BE2C (cell line): ENCODE measurements around the gene AGPAT3.

Experiments
- DNase-seq: peaks from one replicate; pipeline ENCODE4 v3.0.0-alpha.2; 2020
- H3K27me3 ChIP-seq: fragments of 250-450 bp; sonication (Bioruptor Pico); 2 replicates; pipeline ENCODE4 v1.5.1; 2020; ENCODE audit warnings: mild to moderate bottlenecking
- H3K36me3 ChIP-seq: fragments of 250-450 bp; sonication (Bioruptor Pico); 2 replicates; pipeline ENCODE4 v1.5.1; 2020; ENCODE audit warnings: mild to moderate bottlenecking
- H3K4me1 ChIP-seq: fragments of 250-450 bp; sonication (Bioruptor Pico); 2 replicates; pipeline ENCODE4 v1.5.1; 2020
- H3K4me3 ChIP-seq: 2 replicates; pipeline ENCODE4 v1.5.1; 2011; ENCODE audit warnings: low read depth, low read length
- H3K9me3 ChIP-seq: fragments of 250-450 bp; sonication (Bioruptor Pico); 2 replicates; pipeline ENCODE4 v1.5.1; 2020
- TF ChIP-seq, protein P1 (sequence below): IDR thresholded peaks from 2 replicates; pipeline ENCODE4 v1.5.1; 2012; ENCODE audit warnings: mild to moderate bottlenecking, low read depth, low read length

AGPAT3 gene

DNA sequence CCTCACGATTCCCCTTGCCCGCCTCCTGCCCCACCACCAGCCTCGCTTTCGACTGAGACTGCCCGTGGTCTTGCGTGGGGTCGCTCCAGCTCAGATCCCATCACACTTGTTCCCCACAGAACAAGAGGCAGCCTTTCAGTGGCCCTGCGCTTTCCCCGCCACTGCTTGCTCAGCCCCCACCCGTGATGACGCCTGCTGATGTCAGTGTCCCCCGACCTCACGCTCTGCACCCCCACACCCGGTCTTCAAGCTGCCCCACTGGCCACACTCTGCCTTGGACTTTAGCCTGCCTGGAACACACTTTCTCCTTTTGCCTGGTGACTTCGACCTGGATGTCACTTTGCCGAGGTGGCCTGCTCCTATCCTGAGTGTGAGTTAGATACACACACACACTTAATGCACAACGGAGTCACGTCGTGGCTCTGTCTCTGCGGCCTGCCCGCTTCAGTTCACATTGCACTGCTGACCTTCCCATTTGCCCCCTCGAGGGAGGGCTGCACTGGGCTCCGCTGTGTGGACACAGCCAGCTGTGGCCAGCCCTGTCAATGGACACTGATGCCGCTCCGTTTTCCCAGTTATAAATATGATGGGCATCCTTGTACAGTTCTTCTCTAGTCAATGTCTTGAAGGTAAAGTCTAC, 13.0 kb downstream of the AGPAT3 start:
- no peak for DNase-seq
- Histone ChIP-seq H3K36me3 (peaks cover 4% of the 10 kb centered on the region; the same call in 1 of the 2 replicates), H3K4me3 (no peak overlapping the region), H3K9me3 (no peaks in the 10 kb centered on the region), H3K4me1 (no peaks in the 10 kb centered on the region), H3K27me3 (no peaks in the 10 kb centered on the region)
- TF ChIP-seq, protein P1, sequence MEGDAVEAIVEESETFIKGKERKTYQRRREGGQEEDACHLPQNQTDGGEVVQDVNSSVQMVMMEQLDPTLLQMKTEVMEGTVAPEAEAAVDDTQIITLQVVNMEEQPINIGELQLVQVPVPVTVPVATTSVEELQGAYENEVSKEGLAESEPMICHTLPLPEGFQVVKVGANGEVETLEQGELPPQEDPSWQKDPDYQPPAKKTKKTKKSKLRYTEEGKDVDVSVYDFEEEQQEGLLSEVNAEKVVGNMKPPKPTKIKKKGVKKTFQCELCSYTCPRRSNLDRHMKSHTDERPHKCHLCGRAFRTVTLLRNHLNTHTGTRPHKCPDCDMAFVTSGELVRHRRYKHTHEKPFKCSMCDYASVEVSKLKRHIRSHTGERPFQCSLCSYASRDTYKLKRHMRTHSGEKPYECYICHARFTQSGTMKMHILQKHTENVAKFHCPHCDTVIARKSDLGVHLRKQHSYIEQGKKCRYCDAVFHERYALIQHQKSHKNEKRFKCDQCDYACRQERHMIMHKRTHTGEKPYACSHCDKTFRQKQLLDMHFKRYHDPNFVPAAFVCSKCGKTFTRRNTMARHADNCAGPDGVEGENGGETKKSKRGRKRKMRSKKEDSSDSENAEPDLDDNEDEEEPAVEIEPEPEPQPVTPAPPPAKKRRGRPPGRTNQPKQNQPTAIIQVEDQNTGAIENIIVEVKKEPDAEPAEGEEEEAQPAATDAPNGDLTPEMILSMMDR: no peak

DNA sequence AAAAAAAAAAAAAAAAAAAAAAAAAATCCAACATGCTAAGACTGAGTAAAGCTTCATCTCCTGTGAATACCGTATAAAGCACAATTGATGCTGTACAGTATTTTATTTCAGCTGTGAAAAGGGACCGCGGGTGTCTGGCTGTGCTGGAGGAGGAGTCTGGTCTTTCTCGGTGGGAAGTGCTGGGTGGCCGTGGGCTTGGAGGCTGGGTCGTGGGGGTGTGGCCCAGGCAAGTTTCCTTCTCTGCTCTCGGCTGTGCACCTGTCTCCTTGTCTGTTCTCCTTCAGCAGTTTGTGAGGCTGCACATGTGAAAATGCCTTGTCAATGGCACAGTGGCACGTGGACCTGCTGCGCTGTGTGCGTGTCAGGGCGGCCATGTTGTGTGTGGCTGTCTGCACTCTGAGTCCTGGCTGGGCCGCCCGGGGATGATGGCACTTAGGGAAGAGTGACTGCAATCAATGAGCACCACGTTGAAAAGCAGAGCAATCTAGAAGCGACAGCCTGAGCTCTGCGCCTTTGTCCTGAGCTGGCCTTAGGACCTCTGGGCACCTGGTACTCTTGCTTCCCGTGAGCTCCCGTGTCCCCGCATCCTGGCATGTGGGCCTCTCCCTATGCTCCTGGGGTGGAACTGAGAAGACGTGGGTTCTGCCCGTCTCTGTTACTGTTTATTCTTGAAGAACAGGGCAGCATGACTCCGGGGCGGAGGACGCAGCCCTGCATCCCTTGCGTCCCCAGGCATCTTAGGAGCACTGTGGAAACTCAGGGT, 14.5 kb downstream of the AGPAT3 start:
- Histone ChIP-seq H3K36me3 (no peaks in the 10 kb centered on the region), H3K27me3 (no peaks in the 10 kb centered on the region), H3K4me1 (peaks cover 3% of the 10 kb centered on the region), H3K9me3 (no peaks in the 10 kb centered on the region), H3K4me3 (no peak overlapping the region)
- DNase-seq: no peak
- TF ChIP-seq, protein P1: no peak

DNA sequence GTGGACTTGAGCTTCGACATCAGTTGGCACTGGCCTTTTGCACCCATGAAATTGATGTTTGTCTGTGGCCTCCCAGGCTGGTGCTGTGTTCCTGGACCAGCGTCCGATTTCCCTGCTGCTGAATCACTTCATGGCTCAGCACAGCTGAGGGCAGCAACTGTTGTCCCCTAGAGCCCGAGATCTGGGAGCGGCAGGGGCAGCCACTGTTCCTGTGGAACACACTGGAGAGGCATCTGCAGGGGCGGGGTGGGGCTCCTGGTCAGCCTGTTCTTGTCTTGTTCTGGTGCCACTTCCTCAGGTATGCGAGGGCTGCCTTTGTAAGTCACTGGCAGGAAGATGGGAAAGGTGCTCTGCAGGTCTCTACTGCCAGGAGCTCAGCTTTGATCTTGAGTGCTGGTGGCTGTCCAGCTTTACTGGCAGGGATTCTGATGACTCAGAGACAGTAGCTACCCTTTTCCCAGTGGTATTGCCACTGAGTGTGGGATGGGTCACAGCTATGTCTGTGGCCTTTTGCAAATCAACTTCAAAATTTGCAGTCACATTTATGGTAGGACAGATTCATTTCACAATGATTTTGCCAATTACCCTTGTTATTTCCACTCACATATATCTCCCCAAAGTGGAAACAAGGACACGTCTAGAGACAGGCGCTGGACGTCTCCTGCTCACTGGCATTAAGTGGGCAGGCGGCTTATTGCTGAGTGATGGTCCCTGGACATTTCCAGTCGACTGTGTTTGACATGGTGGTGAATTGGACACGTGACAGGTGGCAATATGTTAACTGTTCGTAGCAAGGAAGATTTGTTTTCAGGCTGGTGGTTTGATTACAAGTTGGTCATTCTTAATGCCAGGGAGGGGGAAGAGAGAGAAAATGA, 15.3 kb downstream of the AGPAT3 start:
- DNase-seq: no peak
- Histone ChIP-seq H3K4me1 (peaks cover 7% of the 10 kb centered on the region), H3K4me3 (no peak overlapping the region), H3K36me3 (no peaks in the 10 kb centered on the region), H3K9me3 (no peaks in the 10 kb centered on the region), H3K27me3 (no peaks in the 10 kb centered on the region)
- TF ChIP-seq, protein P1: no peak

DNA sequence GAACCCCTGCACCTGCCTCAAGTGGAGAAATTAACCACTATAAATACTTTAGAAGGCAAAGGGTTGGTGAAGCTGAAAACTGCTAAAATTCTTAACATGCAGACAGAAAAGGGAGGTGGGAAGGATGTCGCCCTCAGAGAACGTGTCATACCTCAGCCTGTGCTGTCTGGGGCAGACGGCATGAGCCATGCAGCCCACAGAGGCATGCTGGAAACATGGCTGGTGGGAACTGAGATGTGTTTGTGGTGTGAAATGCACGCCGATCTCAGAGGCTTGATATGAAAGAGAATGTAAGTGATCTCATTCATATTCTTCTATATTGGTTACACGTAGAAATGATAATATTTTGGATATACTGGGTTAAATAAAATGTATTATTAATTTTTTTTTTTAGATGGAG, 16.3 kb downstream of the AGPAT3 start:
- DNase-seq: no peak
- Histone ChIP-seq H3K36me3 (no peaks in the 10 kb centered on the region), H3K27me3 (no peaks in the 10 kb centered on the region), H3K4me3 (no peak overlapping the region), H3K9me3 (no peaks in the 10 kb centered on the region), H3K4me1 (peaks cover 7% of the 10 kb centered on the region)
- TF ChIP-seq, protein P1: no peak

DNA sequence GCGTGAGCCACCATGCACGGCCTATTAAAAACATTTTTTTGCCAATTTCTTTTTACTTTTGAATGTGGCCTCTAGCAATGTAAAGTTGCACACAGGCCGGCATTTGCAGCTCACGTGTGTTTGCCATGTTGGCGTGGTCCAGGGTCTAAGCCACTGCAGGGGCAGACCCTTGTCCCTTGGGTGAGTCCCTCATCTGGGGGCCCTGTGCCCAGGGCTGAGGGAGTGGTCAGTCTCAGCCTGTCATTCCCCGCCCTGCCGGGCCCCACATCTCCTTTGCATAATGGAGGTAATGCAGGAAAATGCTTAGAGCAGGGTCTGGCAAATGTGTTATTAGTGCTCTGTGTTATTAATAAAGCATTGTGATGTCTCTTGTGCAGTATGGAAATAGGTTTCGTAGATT, 16.9 kb downstream of the AGPAT3 start:
- TF ChIP-seq, protein P1: no peak
- no peak for DNase-seq
- Histone ChIP-seq H3K4me1 (peaks cover 7% of the 10 kb centered on the region), H3K9me3 (no peaks in the 10 kb centered on the region), H3K4me3 (no peak overlapping the region), H3K36me3 (no peaks in the 10 kb centered on the region), H3K27me3 (no peaks in the 10 kb centered on the region)
